HG03565 (cell line): ENCODE data around the gene OTOG.

ENCODE experiments used
- ATAC-seq: cut with Tn5 transposase; IDR thresholded peaks from one replicate; pipeline ENCODE4 v1.9.1; 2021; ENCODE audit warnings: mild to moderate bottlenecking, moderate library complexity; ENCODE audit not compliant: unreplicated experiment

Gene OTOG, protein sequence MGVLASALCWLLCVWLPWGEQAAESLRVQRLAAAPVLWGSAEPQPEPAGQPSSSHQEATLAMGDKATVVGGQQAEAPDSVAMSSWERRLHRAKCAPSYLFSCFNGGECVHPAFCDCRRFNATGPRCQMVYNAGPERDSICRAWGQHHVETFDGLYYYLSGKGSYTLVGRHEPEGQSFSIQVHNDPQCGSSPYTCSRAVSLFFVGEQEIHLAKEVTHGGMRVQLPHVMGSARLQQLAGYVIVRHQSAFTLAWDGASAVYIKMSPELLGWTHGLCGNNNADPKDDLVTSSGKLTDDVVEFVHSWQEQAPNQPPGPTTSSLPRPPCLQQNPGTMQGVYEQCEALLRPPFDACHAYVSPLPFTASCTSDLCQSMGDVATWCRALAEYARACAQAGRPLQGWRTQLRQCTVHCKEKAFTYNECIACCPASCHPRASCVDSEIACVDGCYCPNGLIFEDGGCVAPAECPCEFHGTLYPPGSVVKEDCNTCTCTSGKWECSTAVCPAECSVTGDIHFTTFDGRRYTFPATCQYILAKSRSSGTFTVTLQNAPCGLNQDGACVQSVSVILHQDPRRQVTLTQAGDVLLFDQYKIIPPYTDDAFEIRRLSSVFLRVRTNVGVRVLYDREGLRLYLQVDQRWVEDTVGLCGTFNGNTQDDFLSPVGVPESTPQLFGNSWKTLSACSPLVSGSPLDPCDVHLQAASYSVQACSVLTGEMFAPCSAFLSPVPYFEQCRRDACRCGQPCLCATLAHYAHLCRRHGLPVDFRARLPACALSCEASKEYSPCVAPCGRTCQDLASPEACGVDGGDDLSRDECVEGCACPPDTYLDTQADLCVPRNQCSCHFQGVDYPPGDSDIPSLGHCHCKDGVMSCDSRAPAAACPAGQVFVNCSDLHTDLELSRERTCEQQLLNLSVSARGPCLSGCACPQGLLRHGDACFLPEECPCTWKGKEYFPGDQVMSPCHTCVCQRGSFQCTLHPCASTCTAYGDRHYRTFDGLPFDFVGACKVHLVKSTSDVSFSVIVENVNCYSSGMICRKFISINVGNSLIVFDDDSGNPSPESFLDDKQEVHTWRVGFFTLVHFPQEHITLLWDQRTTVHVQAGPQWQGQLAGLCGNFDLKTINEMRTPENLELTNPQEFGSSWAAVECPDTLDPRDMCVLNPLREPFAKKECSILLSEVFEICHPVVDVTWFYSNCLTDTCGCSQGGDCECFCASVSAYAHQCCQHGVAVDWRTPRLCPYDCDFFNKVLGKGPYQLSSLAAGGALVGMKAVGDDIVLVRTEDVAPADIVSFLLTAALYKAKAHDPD (N-terminal part only)

DNA sequence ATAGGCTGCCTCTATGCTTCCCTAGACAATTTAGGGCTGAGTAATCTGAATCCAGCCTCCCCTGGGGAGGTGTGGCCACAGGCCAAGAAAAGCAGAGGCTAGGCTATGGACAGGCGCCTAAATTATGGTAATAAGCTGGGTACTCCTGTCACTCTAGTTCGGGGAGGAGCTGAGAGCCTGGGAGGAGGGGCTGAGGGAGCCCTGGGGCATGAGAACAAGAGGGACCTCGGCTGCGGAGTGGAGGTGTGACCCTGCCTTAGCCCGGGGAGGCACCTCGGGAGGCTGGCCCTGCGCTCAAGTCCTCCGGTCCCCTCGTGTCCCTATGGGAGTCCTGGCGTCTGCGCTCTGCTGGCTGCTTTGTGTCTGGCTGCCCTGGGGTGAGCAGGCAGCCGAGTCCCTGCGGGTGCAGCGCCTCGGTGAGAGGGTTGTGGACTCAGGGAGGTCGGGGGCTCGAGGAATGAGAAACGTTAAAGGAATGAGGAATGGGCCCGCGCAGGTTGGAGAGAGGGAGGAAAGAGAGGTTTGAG lies at the start of gene OTOG:
OTOG (plus strand) TSS at position 209 of the 527 bp plus-strand sequence; CDS start at position 323, 114 bp downstream.
- no peak for ATAC-seq

DNA sequence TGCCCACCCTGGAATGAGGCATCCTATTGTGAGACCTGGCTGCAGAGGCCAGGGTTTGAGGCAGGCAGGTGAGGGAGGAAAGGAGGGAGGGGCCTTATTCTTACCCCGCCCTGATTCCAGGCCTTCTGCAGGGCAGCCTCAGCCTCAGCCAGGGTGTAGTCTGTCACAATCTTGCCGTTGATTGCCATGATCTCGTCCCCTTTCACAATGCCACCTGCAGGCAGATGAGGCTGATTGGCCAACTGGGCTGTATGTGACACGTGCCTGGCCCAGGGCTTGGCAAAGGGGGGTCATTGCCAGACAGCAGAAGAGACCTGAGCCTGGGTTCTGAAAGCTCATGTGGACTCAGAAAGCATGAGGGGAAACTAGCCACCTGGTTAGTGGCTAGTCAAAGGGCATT lies 49.0 kb upstream of the OTOG start:
- ATAC-seq: no peak

DNA sequence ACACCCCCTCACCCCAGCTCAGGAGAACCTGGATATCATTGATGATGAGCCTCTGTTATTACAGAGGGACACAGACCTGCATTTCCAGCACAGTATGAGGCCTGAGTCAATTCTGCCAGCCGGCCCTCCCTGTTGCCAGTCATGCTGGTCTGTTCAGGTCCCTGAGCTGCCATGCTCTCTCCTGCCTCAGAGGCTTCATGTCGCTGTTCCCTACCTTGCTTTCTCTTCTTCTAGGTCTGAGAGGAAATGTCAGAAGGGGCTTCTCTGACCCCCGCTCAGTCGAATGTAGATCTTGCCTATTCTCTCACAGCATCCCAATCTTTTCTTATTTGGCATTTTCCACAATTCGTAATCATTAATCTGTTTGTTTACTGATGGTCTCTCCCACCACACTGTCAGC lies 48.6 kb upstream of the OTOG start:
- no peak for ATAC-seq

DNA sequence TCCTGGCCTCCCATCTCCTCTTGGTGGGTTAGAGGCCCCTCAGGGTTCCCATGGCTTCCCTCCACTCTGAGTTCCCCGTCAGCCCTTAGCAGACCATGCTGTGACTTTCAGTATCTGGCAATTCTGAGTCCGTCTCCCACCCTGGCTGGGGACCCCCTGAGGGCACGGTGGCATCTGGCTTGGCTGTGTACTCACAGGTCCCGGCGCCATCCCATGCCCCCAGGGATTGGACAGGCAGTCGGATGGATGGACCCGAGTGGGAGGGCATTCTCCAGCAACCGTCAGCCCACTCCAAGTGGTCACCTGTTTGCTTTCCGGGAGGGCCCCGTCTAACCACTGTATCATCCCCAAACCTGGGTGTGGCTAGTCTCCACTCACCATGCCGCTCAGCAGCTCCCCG lies 46.4 kb upstream of the OTOG start:
- ATAC-seq: no peak

DNA sequence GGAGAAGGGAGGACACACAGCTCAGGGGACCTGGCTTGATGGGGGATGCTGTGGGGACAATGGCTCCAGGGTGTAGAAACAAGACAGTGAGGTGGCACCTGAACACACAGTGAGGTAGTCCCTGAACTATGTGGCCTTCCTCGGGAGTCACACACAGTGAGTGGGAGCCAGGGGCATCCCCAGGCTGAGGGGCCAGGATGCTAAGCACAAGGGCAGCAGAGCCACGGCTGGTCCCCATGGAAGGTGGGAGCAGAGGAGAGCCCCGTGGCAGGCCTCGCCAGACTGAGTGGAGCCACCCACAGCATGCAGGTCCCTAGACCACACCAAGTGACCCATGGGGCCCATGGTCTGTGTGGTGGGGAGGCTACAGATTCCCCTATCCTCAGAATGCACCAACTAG lies 44.4 kb upstream of the OTOG start:
- no peak for ATAC-seq

DNA sequence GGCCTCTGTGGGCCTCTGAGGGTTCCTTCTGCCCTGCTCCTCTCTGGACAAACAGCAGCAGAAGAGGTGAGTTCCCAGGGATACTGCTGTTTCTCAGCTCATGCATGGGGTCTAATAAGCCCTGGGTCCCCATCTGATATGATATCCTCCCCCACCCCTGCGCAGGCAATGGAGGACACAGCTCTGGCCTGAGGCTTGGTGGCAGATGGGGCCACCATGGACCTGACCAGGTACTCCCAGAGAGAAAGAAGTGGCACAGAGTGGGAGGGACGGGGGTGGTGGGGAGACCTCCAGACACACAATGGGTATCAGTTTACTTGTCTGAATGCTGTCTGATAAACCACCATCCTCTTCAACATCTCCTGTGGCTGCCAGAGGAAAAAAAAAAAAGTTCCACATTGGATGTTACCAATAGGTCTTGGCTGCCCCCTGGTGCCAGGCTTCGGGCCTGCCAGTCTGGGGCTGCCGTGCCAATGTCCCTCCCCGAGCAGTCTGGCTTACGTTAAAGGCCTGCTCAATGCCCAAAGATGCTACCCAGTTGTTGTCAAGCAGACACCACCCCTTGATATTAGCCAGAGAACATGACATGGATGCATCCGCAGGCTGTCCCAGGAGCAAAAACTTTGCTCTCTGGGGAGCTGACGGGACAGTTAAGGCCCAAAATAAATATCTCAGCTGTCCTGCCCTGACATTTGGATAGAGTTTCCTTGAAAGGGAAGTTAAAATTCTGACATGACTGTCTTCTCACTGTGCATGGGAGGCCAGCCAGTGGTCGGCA lies 42.5 kb upstream of the OTOG start:
- peak; percentile 62 for ATAC-seq

DNA sequence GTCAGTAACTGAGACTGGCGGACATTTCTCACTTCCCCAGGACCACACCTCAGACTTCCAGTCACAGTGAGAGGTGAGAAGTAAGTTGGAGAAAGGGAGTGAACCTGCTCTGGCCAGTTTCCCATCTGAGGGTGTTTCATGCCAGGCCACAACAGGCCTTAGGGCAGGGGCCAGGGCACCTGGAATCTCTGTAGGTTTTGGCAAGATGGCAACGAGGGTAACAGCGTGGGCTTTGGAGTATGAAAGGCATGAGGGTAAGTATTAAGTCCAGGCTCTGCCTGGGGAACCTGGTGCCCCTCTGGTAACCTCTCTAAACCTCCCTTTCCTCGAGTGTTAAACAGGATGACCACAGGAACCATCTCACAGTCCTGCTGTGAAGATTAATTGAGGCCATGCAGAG lies 41.9 kb upstream of the OTOG start:
- no peak for ATAC-seq

DNA sequence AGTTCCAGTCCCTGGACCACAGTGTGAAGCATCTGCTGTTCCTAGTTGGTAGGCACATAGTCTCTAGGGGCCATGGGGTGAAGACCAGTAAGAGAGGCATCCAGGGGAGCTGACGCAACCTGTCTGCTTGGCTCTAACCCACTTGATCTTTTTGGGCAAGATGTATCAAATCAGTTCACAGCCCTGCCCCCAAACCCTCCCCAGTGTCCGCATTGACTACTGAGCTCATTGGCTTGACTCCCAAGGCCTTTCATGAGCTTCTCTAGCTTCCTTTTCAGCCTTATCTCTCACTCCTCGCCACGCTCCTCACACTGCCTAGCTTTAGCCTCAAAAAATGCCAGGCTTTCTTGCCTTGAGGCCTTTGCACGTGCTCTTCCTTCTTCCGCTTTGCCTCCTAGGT lies 40.7 kb upstream of the OTOG start:
- ATAC-seq: no peak

DNA sequence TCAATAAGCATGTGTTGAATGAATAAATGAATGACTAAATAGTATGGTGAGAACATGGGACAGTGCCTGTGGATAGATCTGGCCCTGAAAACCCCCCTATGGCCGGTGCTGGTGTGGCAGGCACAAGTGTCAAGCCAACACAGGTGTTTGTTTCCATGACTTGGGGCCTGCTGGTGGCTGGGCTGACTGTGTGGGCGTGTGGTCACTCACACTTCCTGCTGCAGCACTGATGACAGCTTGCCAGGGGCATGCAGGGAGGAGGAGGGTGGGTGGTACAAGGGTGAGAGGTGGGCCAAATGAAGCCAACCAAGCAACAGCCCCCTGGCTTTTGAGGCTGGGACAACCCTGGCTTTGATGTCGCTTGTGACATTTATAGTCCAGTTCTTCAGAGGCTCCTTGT lies 40.1 kb upstream of the OTOG start:
- no peak for ATAC-seq

DNA sequence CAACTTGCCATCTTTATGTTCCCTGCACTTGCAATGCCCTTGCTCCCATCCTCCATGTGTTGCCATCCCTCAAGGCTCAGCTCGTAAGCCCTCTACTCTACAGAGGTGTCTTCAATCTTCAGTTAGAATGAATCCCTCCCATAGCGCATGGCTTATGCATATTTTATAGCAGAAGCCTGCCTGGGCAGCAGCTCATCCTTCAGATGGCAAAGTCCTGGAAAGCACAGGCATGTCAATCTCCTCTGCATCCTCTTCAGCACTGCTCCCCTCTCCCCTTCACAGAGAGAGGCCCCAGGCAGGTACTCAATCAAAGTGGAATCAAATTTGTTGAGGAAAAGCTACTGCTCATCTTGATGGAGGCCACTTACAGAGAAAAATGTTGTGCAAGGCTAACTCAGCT lies 39.3 kb upstream of the OTOG start:
- no peak for ATAC-seq

DNA sequence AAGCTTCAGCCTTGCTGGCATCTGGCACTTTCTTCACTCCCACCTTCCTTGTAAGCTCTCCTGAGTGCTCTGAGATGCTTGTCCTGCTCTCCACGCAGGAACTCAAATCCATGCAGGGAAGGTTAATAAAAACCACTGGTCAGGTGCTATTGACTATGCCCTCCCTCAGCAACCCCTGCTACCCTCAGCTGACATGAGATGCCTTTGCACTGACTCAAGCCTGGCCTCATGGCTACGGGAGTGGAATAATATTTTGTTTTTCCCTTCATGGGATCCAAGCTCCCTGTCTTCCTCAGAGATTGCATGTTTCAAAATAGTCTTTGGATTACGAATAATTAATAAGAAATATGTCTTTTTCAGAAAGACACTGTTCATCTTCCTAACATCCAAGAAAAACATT lies 38.8 kb upstream of the OTOG start:
- no peak for ATAC-seq

DNA sequence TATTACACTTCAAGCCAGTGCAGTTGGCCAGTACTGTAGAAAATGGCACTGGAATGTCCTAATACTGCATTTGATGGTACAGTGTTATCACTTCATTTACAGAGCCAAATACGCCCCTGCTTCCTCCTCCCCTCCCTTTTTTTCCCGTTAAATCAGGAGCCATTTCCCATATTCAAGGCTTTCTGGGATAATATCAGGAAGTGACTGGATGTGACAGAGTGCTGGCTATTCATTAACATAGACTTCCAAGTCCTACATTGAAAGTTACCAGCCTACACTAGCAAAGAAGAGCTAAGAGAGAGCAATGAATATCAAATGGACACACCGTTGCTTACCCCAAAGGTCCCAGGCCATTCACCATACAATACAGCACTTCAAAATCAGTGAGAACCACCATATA lies 38.3 kb upstream of the OTOG start:
- ATAC-seq: no peak

DNA sequence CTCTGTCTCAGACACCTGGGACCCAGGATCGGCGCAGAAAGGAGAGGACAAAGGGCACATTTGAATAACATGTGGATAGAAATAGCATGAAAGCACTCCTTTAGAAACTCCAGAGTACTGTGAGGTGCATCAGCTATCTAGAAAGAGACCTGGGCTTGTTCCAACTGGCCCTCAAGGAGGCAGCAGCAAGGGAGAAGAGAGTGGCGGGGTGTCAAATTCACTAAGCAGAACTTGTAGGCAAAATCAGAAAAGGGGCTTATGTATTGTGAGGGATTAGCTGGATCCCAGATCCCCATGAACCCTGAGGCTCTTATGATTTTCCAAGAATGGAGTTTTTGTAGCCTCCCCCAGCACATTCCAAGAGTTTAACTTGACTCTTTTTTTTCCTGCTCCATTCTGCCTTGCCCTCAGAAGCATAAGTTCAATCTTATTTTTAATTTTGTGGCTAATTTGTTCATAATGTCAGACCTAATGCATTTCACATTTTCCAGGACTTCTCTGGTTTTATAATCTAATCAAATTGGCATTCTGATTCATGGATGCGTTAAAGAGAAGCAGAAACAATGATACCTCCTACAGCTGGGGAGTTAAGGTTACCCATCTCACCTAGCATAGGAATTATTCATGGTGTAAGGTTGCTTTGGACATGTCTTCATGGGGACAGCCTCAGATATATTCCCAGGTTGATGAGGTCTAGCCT lies 36.4 kb upstream of the OTOG start:
- ATAC-seq: no peak

DNA sequence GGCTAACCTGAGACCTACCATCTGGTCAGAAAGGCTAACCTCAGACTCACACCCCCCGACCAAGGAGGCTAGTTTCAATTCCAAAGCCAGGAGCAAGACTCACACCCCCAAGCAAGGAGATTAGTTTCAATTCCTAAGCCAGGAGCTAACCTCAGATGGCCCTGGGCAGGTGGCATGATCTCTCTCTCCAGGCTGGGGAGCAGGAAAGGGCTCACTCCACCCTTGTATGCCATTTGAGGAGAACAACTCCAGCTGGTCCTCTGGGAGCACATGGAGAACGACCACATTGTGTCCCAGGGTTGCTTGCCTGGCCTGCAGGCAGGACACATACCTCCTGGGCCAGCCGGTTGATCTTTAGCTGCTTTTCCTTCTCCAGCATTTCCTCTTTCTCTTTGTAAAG lies 35.5 kb upstream of the OTOG start:
- ATAC-seq: no peak

DNA sequence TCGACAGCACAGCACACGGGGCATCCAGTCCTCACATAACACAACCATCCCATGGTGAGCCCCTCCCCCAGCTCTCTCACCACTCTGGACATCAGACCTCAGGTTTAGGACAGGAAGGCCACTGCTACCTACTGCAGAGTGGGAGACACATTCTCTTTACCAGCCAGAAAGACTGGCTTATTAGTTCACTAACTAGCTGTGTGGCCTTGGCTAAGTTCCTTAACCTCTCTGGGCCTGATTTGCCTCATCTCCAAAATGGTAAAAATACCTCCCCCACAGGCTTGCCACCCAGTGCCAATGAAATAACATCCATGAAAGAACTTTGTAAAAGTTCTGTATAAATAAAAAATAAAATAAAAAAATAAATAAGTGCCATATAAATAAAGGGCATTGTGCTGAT lies 35.0 kb upstream of the OTOG start:
- ATAC-seq: no peak

DNA sequence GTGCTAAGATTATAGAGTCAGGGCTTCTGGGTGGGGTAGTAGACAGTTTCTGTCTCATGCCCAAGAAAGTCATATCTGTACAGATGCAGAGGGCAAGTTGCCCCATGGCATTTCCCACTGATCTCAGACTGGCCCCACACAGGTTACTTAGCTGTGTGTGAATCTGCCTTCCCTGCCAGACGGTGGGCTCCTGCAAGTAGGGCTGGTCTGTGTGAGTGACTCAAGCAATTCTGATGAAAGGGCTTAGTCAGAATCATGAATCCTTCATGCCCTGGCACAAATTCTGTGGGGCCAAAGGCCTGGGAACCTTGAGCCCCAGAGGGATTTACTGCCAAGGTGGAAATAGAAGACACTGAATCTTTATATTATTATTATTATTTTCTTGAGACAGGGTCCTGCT lies 33.2 kb upstream of the OTOG start:
- ATAC-seq: no peak

DNA sequence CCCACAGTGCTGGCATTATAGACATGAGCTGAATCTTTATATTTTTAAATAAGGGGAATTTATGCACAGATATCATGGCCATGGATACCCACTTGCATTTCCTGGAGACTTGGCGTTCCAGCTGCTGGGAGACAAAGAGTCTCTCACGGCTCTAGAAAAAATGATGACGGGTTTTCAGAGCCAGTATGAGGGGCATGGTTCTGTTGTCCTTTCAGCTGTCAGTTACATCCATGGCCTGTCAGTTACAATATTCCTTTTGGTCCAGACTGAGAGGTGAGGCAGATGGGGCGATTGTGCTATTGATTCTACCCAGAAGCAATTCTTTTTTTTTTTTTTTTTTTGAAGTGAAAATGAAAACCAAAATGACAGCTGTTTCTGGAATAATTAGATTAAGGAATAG lies 32.6 kb upstream of the OTOG start:
- no peak for ATAC-seq

DNA sequence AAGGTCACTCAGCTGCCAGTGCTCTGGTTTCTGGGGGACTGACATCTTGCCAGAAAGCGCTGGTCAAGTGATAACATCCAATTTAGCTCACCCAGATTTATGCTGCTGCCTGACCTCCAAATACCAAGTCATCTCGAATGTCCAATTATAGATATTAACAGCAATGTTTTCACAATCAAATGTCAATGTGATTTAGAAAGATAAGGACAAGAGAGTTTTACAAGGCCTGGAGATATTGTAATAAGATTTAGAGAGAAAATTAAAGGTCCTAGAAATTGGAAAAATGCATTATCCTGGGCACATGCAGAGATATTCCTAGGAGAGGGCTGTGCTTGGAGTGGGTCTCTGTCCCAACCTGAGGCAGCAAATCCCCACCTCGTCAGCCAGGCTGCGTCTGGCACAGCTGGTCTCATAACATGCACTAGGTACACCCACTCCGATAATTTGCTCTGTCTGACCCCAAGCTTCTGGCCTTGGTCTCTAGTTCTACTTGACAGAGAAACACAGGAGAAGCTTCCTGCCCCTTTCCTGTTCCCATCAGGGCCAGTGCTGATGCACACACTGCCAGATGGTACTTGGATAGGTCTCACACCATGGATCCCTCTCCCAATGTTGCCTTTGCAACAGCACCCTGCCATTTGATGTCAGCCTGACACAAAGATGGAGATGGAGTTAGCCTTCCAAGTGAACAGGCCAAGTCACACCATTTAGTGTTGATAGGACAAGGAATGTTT lies 31.4 kb upstream of the OTOG start:
- ATAC-seq: no peak

DNA sequence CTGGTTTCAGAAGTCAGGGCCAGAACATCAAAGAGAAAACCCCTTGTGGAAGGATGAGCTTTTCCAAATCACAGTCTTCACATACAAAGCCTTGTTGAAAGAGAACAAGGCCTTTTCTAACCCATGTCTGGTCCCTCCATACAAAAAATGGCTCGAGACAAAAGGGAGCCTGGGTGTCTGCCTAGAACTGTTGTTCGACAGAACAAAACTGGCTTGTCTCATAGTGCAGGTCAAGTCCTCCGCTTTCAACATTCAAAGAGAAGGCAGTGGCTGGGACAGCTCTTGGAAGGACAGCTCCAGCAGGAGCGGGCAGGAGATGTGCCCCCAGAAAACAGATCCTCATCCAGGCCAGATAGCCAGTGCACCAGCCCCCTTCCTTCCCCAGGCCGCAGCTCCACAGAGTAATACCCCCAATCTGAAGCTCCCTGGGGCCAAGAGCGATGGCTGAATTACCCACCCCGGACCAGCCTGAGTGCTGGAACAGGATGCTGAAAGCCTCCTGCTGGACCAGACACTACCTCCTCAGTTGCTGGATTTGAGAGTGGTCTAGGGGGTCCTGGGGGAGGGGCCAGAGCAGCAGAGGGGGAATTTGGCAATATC lies 30.4 kb upstream of the OTOG start:
- no peak for ATAC-seq
